Endodermal cell (in vitro differentiated cells): Measurements from ENCODE around the gene SEPTIN8. TPM values are rescaled to one million over a fixed set of nuclear protein-coding genes. Genes with fewer than 3 reads are reported as not detected.

Source experiments
- DNase-seq: peaks from one replicate; pipeline ENCODE4 v3.0.0-alpha.2; 2017
- H3K27ac ChIP-seq: 2 replicates; pipeline ENCODE4 v1.5.1; 2013; ENCODE audit warnings: mild to moderate bottlenecking, low read depth, low read length, moderate library complexity
- H3K27me3 ChIP-seq: 2 replicates; pipeline ENCODE4 v1.6.1; 2013; ENCODE audit warnings: mild to moderate bottlenecking, low read length, moderate library complexity; ENCODE audit not compliant: insufficient read depth, control insufficient read depth, poor library complexity, severe bottlenecking
- H3K36me3 ChIP-seq: 2 replicates; pipeline ENCODE4 v1.7.0; 2013; ENCODE audit warnings: mild to moderate bottlenecking, low read length, moderate library complexity; ENCODE audit not compliant: control insufficient read depth, insufficient read depth
- H3K4me1 ChIP-seq: one replicate; pipeline ENCODE4 v1.7.0; 2013; ENCODE audit warnings: low read length; ENCODE audit not compliant: control insufficient read depth, insufficient read depth
- H3K4me3 ChIP-seq: 2 replicates; pipeline ENCODE4 v1.5.1; 2013; ENCODE audit warnings: mild to moderate bottlenecking, low read length, moderate library complexity
- H3K9ac ChIP-seq: 2 replicates; pipeline ENCODE4 v1.6.1; 2013; ENCODE audit warnings: mild to moderate bottlenecking, low read length, moderate library complexity; ENCODE audit not compliant: poor library complexity, severe bottlenecking; ENCODE audit errors: extremely low read depth
- H3K9me3 ChIP-seq: 2 replicates; pipeline ENCODE4 v1.6.1; 2013; ENCODE audit warnings: mild to moderate bottlenecking, low read length, moderate library complexity; ENCODE audit not compliant: control insufficient read depth
- H3K27ac Mint-ChIP-seq: 2 replicates; pipeline ENCODE4 v1.8.0; 2020; ENCODE audit warnings: mixed read lengths
- H3K27me3 Mint-ChIP-seq: 2 replicates; pipeline ENCODE4 v1.8.0; 2021; ENCODE audit warnings: mild to moderate bottlenecking, mixed read lengths; ENCODE audit not compliant: insufficient read depth
- H3K36me3 Mint-ChIP-seq: 2 replicates; pipeline ENCODE4 v1.8.0; 2020; ENCODE audit warnings: low read depth, mixed read lengths
- H3K4me1 Mint-ChIP-seq: 2 replicates; pipeline ENCODE4 v1.8.0; 2020; ENCODE audit warnings: mixed read lengths
- H3K4me3 Mint-ChIP-seq: 2 replicates; pipeline ENCODE4 v1.8.0; 2020; ENCODE audit warnings: mild to moderate bottlenecking, moderate library complexity, mixed read lengths
- H3K9me3 Mint-ChIP-seq: 2 replicates; pipeline ENCODE4 v1.8.0; 2020; ENCODE audit warnings: mild to moderate bottlenecking, mixed read lengths
- WGBS, 2 experiments: methylation state at CpG; one replicate each; pipeline versions ENCODE4 v1.1.5 to v1.1.7; 2013; ENCODE audit warnings: missing lambda C conversion rate in 2 of 2, mixed read lengths in 1 of 2; ENCODE audit not compliant: insufficient coverage in 1 of 2, insufficient read length in 1 of 2; 5-methylcytosine and 5-hydroxymethylcytosine counted together
- total RNA-seq, 2 donors: library from RNA; stranded (reverse); fragmentation: NEBNext Ultra II Directional in 1 of 2; extraction: Animal tissue kit (Norgen Biotek cat#: 25700) in 1 of 2; gene quantifications; 2 replicates in 1 of 2; 3 replicates in 1 of 2; pipeline ENCODE4 v1.2.1, GENCODE V29; 2021
- TF ChIP-seq, protein P1 (sequence below): fragments of 200-600 bp; sonication (generic); conservative IDR thresholded peaks from 2 replicates; pipeline ENCODE4 v1.5.0; 2021; ENCODE audit warnings: antibody characterized with exemption, mild to moderate bottlenecking

SEPTIN8 gene
- total RNA-seq, 2 donors from 2014 or later: 49.0 to 56.7 TPM

DNA sequence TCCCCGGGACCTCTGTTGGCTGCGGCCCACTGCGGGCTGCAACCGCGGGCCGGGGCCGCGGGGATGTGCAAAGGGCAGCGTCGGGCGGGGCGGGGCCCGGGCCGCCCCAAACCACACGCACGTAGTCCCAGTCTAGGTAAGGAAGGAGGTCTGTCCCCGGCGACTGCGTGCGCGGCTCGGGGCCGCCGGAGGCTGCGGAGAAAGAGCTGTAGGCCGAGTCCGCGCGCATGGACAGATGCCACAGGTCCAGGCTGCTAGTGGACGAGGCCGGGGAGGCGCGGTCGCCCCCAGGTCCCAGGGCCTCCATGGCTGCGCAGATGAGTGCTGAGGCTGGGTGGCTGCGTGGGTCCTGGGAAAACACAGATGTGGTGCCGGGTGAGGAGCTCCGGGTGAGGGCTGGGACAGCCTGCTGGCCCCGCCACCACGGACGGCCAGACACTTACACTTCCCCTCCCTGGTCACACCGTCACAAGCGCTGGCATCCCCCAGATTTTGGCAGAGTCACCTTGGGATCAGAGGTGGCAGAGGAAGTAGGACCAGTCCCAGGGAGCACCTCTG lies 48.9 kb upstream of the SEPTIN8 start:
- Histone ChIP-seq H3K36me3 (no peaks in the 10 kb centered on the region), H3K27me3 (peaks cover 65% of the 10 kb centered on the region), H3K4me1 (peaks cover 4% of the 10 kb centered on the region), H3K9ac (no peak overlapping the region), H3K4me3 (no peak overlapping the region), H3K27ac (no peak overlapping the region), H3K9me3 (no peaks in the 10 kb centered on the region)
- TF ChIP-seq, protein P1, sequence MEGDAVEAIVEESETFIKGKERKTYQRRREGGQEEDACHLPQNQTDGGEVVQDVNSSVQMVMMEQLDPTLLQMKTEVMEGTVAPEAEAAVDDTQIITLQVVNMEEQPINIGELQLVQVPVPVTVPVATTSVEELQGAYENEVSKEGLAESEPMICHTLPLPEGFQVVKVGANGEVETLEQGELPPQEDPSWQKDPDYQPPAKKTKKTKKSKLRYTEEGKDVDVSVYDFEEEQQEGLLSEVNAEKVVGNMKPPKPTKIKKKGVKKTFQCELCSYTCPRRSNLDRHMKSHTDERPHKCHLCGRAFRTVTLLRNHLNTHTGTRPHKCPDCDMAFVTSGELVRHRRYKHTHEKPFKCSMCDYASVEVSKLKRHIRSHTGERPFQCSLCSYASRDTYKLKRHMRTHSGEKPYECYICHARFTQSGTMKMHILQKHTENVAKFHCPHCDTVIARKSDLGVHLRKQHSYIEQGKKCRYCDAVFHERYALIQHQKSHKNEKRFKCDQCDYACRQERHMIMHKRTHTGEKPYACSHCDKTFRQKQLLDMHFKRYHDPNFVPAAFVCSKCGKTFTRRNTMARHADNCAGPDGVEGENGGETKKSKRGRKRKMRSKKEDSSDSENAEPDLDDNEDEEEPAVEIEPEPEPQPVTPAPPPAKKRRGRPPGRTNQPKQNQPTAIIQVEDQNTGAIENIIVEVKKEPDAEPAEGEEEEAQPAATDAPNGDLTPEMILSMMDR: no peak
- H3K9me3 Mint-ChIP-seq: no peaks in the 10 kb centered on the region
- peaks cover 3% of the 10 kb centered on the region for H3K36me3 Mint-ChIP-seq
- H3K27ac Mint-ChIP-seq: no peak overlapping the region
- H3K27me3 Mint-ChIP-seq: peaks cover 48% of the 10 kb centered on the region
- H3K4me3 Mint-ChIP-seq: peak overlapping the region; percentile 42
- peak; percentile 81 for DNase-seq
- 6 to 35% methylated on average over 6 to 43 of the region's 43 CpGs for WGBS, 2 experiments
- H3K4me1 Mint-ChIP-seq: peaks cover 15% of the 10 kb centered on the region

DNA sequence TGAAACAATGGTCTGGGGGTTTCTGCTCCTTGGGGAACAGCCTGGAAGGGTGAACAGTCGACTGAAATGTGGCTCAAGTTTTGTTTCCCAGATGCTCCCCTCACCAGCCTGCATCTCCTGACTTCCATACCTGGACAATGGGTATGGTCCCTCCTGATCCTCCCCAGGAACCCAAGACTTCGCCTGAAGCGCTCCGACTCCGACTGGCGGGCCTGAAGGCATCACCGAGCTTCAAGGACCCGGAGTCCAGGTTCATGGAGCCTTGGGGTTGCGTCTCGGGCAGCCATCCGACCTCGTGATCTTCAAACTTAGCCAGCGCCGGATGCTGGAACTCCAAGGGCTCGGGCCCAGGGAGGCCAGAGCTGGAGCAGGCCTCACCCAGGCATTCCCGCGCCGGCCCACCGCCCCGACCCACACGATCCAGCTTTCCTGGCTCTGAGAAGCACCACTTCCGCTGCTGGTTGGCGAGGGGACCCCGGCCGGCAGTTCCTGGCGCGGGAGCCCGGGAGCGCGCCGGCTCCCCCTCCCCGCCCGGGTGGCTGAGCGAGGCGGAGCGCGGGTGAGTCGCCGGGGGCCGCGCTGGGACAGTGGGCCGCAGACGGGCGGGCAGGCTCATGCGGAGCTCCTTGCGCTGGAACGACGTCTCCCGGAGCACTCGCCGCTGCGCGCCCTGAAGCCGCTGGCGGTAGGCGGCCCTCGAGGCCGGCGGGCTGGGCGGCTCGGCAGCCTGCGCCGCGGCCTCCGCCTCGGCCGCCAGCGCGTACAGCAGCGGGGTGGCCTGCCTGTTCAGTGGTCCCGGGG lies 48.2 kb upstream of the SEPTIN8 start:
- H3K9ac ChIP-seq: no peak overlapping the region
- peaks cover 3% of the 10 kb centered on the region for H3K36me3 Mint-ChIP-seq
- no peak overlapping the region for H3K27ac ChIP-seq
- peak overlapping the region; percentile 42 for H3K4me3 Mint-ChIP-seq
- DNase-seq: peak; percentile 85
- peak overlapping the region; percentile 44 for H3K27ac Mint-ChIP-seq
- H3K9me3 ChIP-seq: no peaks in the 10 kb centered on the region
- 36 to 84% methylated on average over 13 to 71 of the region's 71 CpGs for WGBS, 2 experiments
- H3K4me1 ChIP-seq: peaks cover 4% of the 10 kb centered on the region
- peaks cover 50% of the 10 kb centered on the region for H3K27me3 Mint-ChIP-seq
- TF ChIP-seq, protein P1: no peak
- peaks cover 16% of the 10 kb centered on the region for H3K4me1 Mint-ChIP-seq
- no peaks in the 10 kb centered on the region for H3K9me3 Mint-ChIP-seq
- no peaks in the 10 kb centered on the region for H3K36me3 ChIP-seq
- no peak overlapping the region for H3K4me3 ChIP-seq
- H3K27me3 ChIP-seq: peaks cover 62% of the 10 kb centered on the region

DNA sequence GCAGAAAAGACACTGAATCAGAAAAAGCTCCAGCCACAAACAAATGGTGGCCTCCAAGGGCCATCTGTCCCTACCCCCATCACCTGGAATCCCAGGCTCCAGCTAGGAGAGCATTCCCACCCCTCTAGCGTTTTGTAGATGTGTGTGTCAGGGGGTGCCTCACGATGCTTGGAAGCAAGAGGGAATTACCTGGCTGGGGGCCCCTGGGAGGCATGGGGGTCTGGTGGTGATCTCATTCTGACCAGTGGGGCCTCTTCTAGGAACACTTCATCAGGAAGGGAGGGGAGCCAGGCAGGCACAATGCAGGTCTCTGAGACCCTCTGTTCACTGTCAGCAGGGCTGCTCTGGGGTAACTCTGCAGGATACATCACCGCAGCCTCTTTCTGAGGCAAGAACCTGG lies 47.4 kb upstream of the SEPTIN8 start:
- H3K36me3 ChIP-seq: no peaks in the 10 kb centered on the region
- WGBS, 2 experiments: 94 to 95% methylated on average over 2 to 3 of the region's 3 CpGs
- no peak overlapping the region for H3K27ac ChIP-seq
- DNase-seq: no peak
- no peaks in the 10 kb centered on the region for H3K9me3 ChIP-seq
- no peak overlapping the region for H3K9ac ChIP-seq
- no peak overlapping the region for H3K4me3 ChIP-seq
- peaks cover 17% of the 10 kb centered on the region for H3K4me1 Mint-ChIP-seq
- peaks cover 3% of the 10 kb centered on the region for H3K36me3 Mint-ChIP-seq
- TF ChIP-seq, protein P1: no peak
- H3K4me3 Mint-ChIP-seq: no peak overlapping the region
- peaks cover 54% of the 10 kb centered on the region for H3K27me3 ChIP-seq
- no peaks in the 10 kb centered on the region for H3K9me3 Mint-ChIP-seq
- peaks cover 4% of the 10 kb centered on the region for H3K4me1 ChIP-seq
- H3K27ac Mint-ChIP-seq: no peak overlapping the region
- H3K27me3 Mint-ChIP-seq: peaks cover 45% of the 10 kb centered on the region
